Astrocyte (in vitro differentiated cells and primary cell): ENCODE results near the gene NME4. TPM values are rescaled to one million over a fixed set of nuclear protein-coding genes. Genes with fewer than 3 reads are reported as not detected.
"Not testable (repeated sequence)": the region's sequence is repeated elsewhere in the genome, so short reads cannot be mapped to it uniquely, and the experiment has no call there.

Experiments
- DNase-seq: peaks from one replicate; pipeline ENCODE4 v3.0.0-alpha.2; 2010; ENCODE audit warnings: low read depth
- FAIRE-seq: peaks from 2 replicates; lab custom pipeline; 2011; peaks lifted over from hg19 to GRCh38; lab: Jason Lieb, UNC
- H2AFZ ChIP-seq: 2 replicates; pipeline ENCODE4 v1.6.0; 2012; ENCODE audit warnings: low read depth, low read length, inconsistent platforms
- H3K27ac ChIP-seq: 2 replicates; pipeline ENCODE4 v1.5.1; 2011; ENCODE audit warnings: low read depth, low read length, inconsistent platforms
- H3K27me3 ChIP-seq: 2 replicates; pipeline ENCODE4 v1.6.0; 2011; ENCODE audit warnings: low read length, inconsistent platforms; ENCODE audit not compliant: insufficient read depth
- H3K36me3 ChIP-seq: 2 replicates; pipeline ENCODE4 v1.5.1; 2011; ENCODE audit warnings: low read length, inconsistent platforms; ENCODE audit not compliant: insufficient read depth
- H3K4me1 ChIP-seq: 2 replicates; pipeline ENCODE4 v1.5.1; 2011; ENCODE audit warnings: low read length, inconsistent platforms; ENCODE audit not compliant: insufficient read depth
- H3K4me2 ChIP-seq: 2 replicates; pipeline ENCODE4 v1.6.0; 2012; ENCODE audit warnings: low read length, inconsistent platforms
- H3K4me3 ChIP-seq: 2 replicates; pipeline ENCODE4 v1.5.1; 2011; ENCODE audit warnings: low read depth, mild to moderate bottlenecking, low read length, inconsistent platforms; ENCODE audit not compliant: insufficient read depth
- H3K79me2 ChIP-seq: 2 replicates; pipeline ENCODE4 v1.6.0; 2012; ENCODE audit warnings: mild to moderate bottlenecking, low read length, inconsistent platforms; ENCODE audit not compliant: insufficient read depth
- H3K9ac ChIP-seq: 2 replicates; pipeline ENCODE4 v1.6.0; 2012; ENCODE audit warnings: mild to moderate bottlenecking, low read length, inconsistent platforms
- H3K9me3 ChIP-seq: 2 replicates; pipeline ENCODE4 v1.5.1; 2012; ENCODE audit warnings: low read depth, mild to moderate bottlenecking, low read length, inconsistent platforms; ENCODE audit not compliant: insufficient read depth
- H4K20me1 ChIP-seq: 2 replicates; pipeline ENCODE4 v1.6.0; 2012; ENCODE audit warnings: low read length, inconsistent platforms; ENCODE audit not compliant: insufficient read depth
- H3K27ac Mint-ChIP-seq: one replicate; pipeline ENCODE4 v1.8.0; 2021; ENCODE audit warnings: mild to moderate bottlenecking, mixed read lengths; ENCODE audit not compliant: unreplicated experiment
- H3K27me3 Mint-ChIP-seq: one replicate; pipeline ENCODE4 v1.8.0; 2021; ENCODE audit warnings: low read depth, mixed read lengths; ENCODE audit not compliant: unreplicated experiment
- H3K36me3 Mint-ChIP-seq: one replicate; pipeline ENCODE4 v1.8.0; 2021; ENCODE audit warnings: low read depth, mixed read lengths; ENCODE audit not compliant: unreplicated experiment
- H3K4me1 Mint-ChIP-seq: one replicate; pipeline ENCODE4 v1.8.0; 2021; ENCODE audit warnings: low read depth, mixed read lengths; ENCODE audit not compliant: unreplicated experiment
- H3K4me3 Mint-ChIP-seq: one replicate; pipeline ENCODE4 v1.8.0; 2021; ENCODE audit warnings: mild to moderate bottlenecking, moderate library complexity, mixed read lengths; ENCODE audit not compliant: unreplicated experiment
- H3K9me3 Mint-ChIP-seq: one replicate; pipeline ENCODE4 v1.8.0; 2021; ENCODE audit warnings: mild to moderate bottlenecking, mixed read lengths; ENCODE audit not compliant: unreplicated experiment
- CTCF ChIP-seq: IDR thresholded peaks from 2 replicates; pipeline ENCODE4 v1.5.1; 2011; ENCODE audit warnings: low read depth, mild to moderate bottlenecking, inconsistent platforms, low read length, moderate library complexity; ENCODE audit not compliant: insufficient read depth
- EZH2 ChIP-seq: IDR thresholded peaks from 2 replicates; pipeline ENCODE4 v1.6.1; 2012; ENCODE audit warnings: mild to moderate bottlenecking, low read length, inconsistent platforms; ENCODE audit not compliant: insufficient read depth
- total RNA-seq: library from RNA; stranded (reverse); gene quantifications from 2 replicates; pipeline ENCODE4 v1.2.1, GENCODE V29; 2021

NME4 gene
- total RNA-seq, 1 donor from 2014 or later: 268 TPM

GRCh38 chr16:376817-377418 is 20.1 kb upstream of the NME4 start:
- H4K20me1 ChIP-seq: peaks cover 30% of the 10 kb centered on the region
- H3K27ac ChIP-seq: no peak overlapping the region
- no peak overlapping the region for H2AFZ ChIP-seq
- H3K27me3 ChIP-seq: no peaks in the 10 kb centered on the region
- Mint-ChIP-seq H3K27me3 (no peaks in the 10 kb centered on the region), H3K9me3 (no peaks in the 10 kb centered on the region), H3K36me3 (no peaks in the 10 kb centered on the region), H3K4me3 (no peak overlapping the region), H3K4me1 (peaks cover 3% of the 10 kb centered on the region), H3K27ac (no peak overlapping the region)
- H3K9ac ChIP-seq: no peak overlapping the region
- H3K4me1 ChIP-seq: peaks cover 3% of the 10 kb centered on the region
- no peak overlapping the region for H3K4me2 ChIP-seq
- no peak for FAIRE-seq
- no peaks in the 10 kb centered on the region for H3K9me3 ChIP-seq
- H3K36me3 ChIP-seq: no peaks in the 10 kb centered on the region
- TF ChIP-seq EZH2: no peak
- H3K79me2 ChIP-seq: peaks cover 25% of the 10 kb centered on the region
- no peak for DNase-seq
- no peak overlapping the region for H3K4me3 ChIP-seq

GRCh38 chr16:377419-377951 is 19.5 kb upstream of the NME4 start:
- Histone ChIP-seq H3K9ac (no peak overlapping the region), H3K27me3 (no peaks in the 10 kb centered on the region), H3K4me2 (no peak overlapping the region), H3K9me3 (no peaks in the 10 kb centered on the region), H3K4me3 (no peak overlapping the region), H3K4me1 (peaks cover 7% of the 10 kb centered on the region), H3K79me2 (peaks cover 25% of the 10 kb centered on the region), H2AFZ (no peak overlapping the region), H3K36me3 (no peaks in the 10 kb centered on the region), H3K27ac (no peak overlapping the region), H4K20me1 (peaks cover 30% of the 10 kb centered on the region)
- no peaks in the 10 kb centered on the region for H3K36me3 Mint-ChIP-seq
- H3K9me3 Mint-ChIP-seq: no peaks in the 10 kb centered on the region
- no peak overlapping the region for H3K4me3 Mint-ChIP-seq
- peaks cover 3% of the 10 kb centered on the region for H3K4me1 Mint-ChIP-seq
- DNase-seq (no peak), FAIRE-seq (no peak)
- TF ChIP-seq EZH2 (no peak), CTCF (no peak)
- H3K27me3 Mint-ChIP-seq: no peaks in the 10 kb centered on the region
- H3K27ac Mint-ChIP-seq: no peak overlapping the region

GRCh38 chr16:378113-378820 is 18.7 kb upstream of the NME4 start:
- H2AFZ ChIP-seq, H3K4me3 ChIP-seq, H3K27me3 Mint-ChIP-seq, DNase-seq, H3K27ac Mint-ChIP-seq, FAIRE-seq, H3K9ac ChIP-seq, H3K36me3 ChIP-seq, H3K4me1 Mint-ChIP-seq, H3K9me3 ChIP-seq, H3K9me3 Mint-ChIP-seq, H3K27ac ChIP-seq, H3K4me2 ChIP-seq, H3K4me1 ChIP-seq, H3K4me3 Mint-ChIP-seq, H3K27me3 ChIP-seq, H3K36me3 Mint-ChIP-seq: not testable (repeated sequence)
- peaks cover 30% of the 10 kb centered on the region for H4K20me1 ChIP-seq
- H3K79me2 ChIP-seq: peaks cover 25% of the 10 kb centered on the region
